ENCODE results near the gene TMC2.

Gene TMC2

GRCh38 chr20:2599288-2600006 is 63.1 kb downstream of the TMC2 start:
- no peak for DNase-seq (ENCODE audit: low read depth)
- H3K4me3 ChIP-seq (ENCODE audit: low read depth, low read length): no peak overlapping the region
- in situ Hi-C loops (cut with HindIII; ENCODE audit: low sequenced_read_pairs): no loop called here
- no peak for TF ChIP-seq CTCF (IDR thresholded peaks at IDR 0.05; ENCODE audit: low read depth, low read length, missing control alignments)

GRCh38 chr20:2602046-2602735 is 65.8 kb downstream of the TMC2 start:
- no peak for TF ChIP-seq CTCF (IDR thresholded peaks at IDR 0.05; ENCODE audit: low read depth, low read length, missing control alignments)
- no peak overlapping the region for H3K4me3 ChIP-seq (ENCODE audit: low read depth, low read length)
- no peak for DNase-seq (ENCODE audit: low read depth)
- in situ Hi-C loops (cut with HindIII; ENCODE audit: low sequenced_read_pairs): no loop called here

GRCh38 chr20:2602746-2603145 is 66.4 kb downstream of the TMC2 start:
- no peak for TF ChIP-seq CTCF (IDR thresholded peaks at IDR 0.05; ENCODE audit: low read depth, low read length, missing control alignments)
- H3K4me3 ChIP-seq (ENCODE audit: low read depth, low read length): no peak overlapping the region
- DNase-seq (ENCODE audit: low read depth): no peak
- in situ Hi-C loops (cut with HindIII; ENCODE audit: low sequenced_read_pairs): no loop called here

- DNase-seq (ENCODE audit: low read depth): no peak
- in situ Hi-C loops (cut with HindIII; ENCODE audit: low sequenced_read_pairs): no loop called here
- no peak overlapping the region for H3K4me3 ChIP-seq (ENCODE audit: low read depth, low read length)
- TF ChIP-seq CTCF (IDR thresholded peaks at IDR 0.05; ENCODE audit: low read depth, low read length, missing control alignments): no peak
Observed at GRCh38 chr20:2603816-2604505, 67.6 kb downstream of the TMC2 start.

- in situ Hi-C loops (cut with HindIII; ENCODE audit: low sequenced_read_pairs): no loop called here
- no peak overlapping the region for H3K4me3 ChIP-seq (ENCODE audit: low read depth, low read length)
- no peak for DNase-seq (ENCODE audit: low read depth)
- no peak for TF ChIP-seq CTCF (IDR thresholded peaks at IDR 0.05; ENCODE audit: low read depth, low read length, missing control alignments)
Observed at GRCh38 chr20:2604506-2604835, 68.1 kb downstream of the TMC2 start.

GRCh38 chr20:2606507-2607006 is 70.2 kb downstream of the TMC2 start:
- no peak for DNase-seq (ENCODE audit: low read depth)
- no peak for TF ChIP-seq CTCF (IDR thresholded peaks at IDR 0.05; ENCODE audit: low read depth, low read length, missing control alignments)
- in situ Hi-C loops (cut with HindIII; ENCODE audit: low sequenced_read_pairs): no loop called here
- H3K4me3 ChIP-seq (ENCODE audit: low read depth, low read length): no peak overlapping the region

All from astrocyte of the cerebellum (primary cell).